ENCODE results near the gene FAM13C. TPM values are rescaled to one million over a fixed set of nuclear protein-coding genes. Genes with fewer than 3 reads are reported as not detected.

Gene FAM13C
- total RNA-seq, 3 donors from 2014 or later: 6.9 to 17.8 (median 13.9) TPM

DNA sequence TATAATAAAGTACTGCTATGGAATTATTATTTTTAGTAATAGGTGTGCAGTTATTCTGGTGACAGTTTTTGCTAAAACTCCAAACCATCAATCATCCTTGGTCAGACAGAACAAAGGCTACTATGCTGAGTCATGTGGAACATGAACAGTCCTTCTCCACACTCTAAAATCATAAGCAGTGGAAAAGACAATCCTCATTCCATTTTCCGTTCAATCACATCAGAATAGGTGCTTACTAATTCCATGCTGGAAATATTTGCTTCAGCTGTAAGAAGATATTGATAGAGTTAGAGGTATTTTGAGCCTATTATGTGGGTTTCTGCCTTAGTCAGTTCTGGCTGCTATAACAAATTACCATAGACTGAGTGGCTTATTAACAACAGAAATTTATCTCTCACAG is 82.9 kb downstream of the FAM13C start:
- Histone ChIP-seq H3K36me3 (no peaks in the 10 kb centered on the region), H3K4me1 (no peaks in the 10 kb centered on the region), H3K27ac (no peak overlapping the region), H3K4me3 (no peak overlapping the region), H3K27me3 (no peaks in the 10 kb centered on the region), H3K9me3 (no peaks in the 10 kb centered on the region)
- intact Hi-C loops (cut with DNase I; ENCODE audit: low total_unique reads): no loop called here
- DNase-seq (ENCODE audit: low spot score in 2 of 2): no peak
- TF ChIP-seq CTCF (IDR thresholded peaks at IDR 0.05) (no peak), POLR2A (IDR thresholded peaks at IDR 0.05) (no peak), POLR2AphosphoS5 (IDR thresholded peaks at IDR 0.05) (no peak)

- no peaks in the 10 kb centered on the region for H3K27me3 ChIP-seq
- H3K4me1 ChIP-seq: no peaks in the 10 kb centered on the region
- DNase-seq (ENCODE audit: low spot score in 2 of 2): no peak
- H3K4me3 ChIP-seq: no peak overlapping the region
- intact Hi-C loops (cut with DNase I; ENCODE audit: low total_unique reads): no loop called here
- TF ChIP-seq POLR2A (IDR thresholded peaks at IDR 0.05): no peak
- TF ChIP-seq POLR2AphosphoS5 (IDR thresholded peaks at IDR 0.05): no peak
- TF ChIP-seq CTCF (IDR thresholded peaks at IDR 0.05): no peak
- H3K36me3 ChIP-seq: no peaks in the 10 kb centered on the region
- no peak overlapping the region for H3K27ac ChIP-seq
- no peaks in the 10 kb centered on the region for H3K9me3 ChIP-seq
Measured at GRCh38 chr10:59276919-59277318, 85.4 kb downstream of the FAM13C start.

- H3K4me3 ChIP-seq: no peak overlapping the region
- no peak overlapping the region for H3K27ac ChIP-seq
- no peak for DNase-seq (ENCODE audit: low spot score in 2 of 2)
- H3K36me3 ChIP-seq: no peaks in the 10 kb centered on the region
- H3K27me3 ChIP-seq: no peaks in the 10 kb centered on the region
- no peak for TF ChIP-seq POLR2AphosphoS5 (IDR thresholded peaks at IDR 0.05)
- TF ChIP-seq POLR2A (IDR thresholded peaks at IDR 0.05): no peak
- intact Hi-C loops (cut with DNase I; ENCODE audit: low total_unique reads): no loop called here
- H3K4me1 ChIP-seq: no peaks in the 10 kb centered on the region
- H3K9me3 ChIP-seq: no peaks in the 10 kb centered on the region
Measured at GRCh38 chr10:59276133-59276532, 86.2 kb downstream of the FAM13C start.

- H3K36me3 ChIP-seq: no peaks in the 10 kb centered on the region
- no peaks in the 10 kb centered on the region for H3K27me3 ChIP-seq
- intact Hi-C loops (cut with DNase I; ENCODE audit: low total_unique reads): no loop called here
- TF ChIP-seq CTCF (IDR thresholded peaks at IDR 0.05): no peak
- no peak for TF ChIP-seq POLR2A (IDR thresholded peaks at IDR 0.05)
- TF ChIP-seq POLR2AphosphoS5 (IDR thresholded peaks at IDR 0.05): no peak
- no peak overlapping the region for H3K4me3 ChIP-seq
- H3K4me1 ChIP-seq: no peaks in the 10 kb centered on the region
- DNase-seq (ENCODE audit: low spot score in 2 of 2): no peak
- H3K27ac ChIP-seq: no peak overlapping the region
- H3K9me3 ChIP-seq: no peaks in the 10 kb centered on the region
Measured at GRCh38 chr10:59273445-59273844, 88.9 kb downstream of the FAM13C start.

- TF ChIP-seq POLR2AphosphoS5 (IDR thresholded peaks at IDR 0.05) (no peak), POLR2A (IDR thresholded peaks at IDR 0.05) (no peak), CTCF (IDR thresholded peaks at IDR 0.05) (no peak)
- no peaks in the 10 kb centered on the region for H3K9me3 ChIP-seq
- no peaks in the 10 kb centered on the region for H3K36me3 ChIP-seq
- no peaks in the 10 kb centered on the region for H3K4me1 ChIP-seq
- H3K27me3 ChIP-seq: no peaks in the 10 kb centered on the region
- no peak overlapping the region for H3K4me3 ChIP-seq
- no peak for DNase-seq (ENCODE audit: low spot score in 2 of 2)
- no peak overlapping the region for H3K27ac ChIP-seq
- intact Hi-C loops (cut with DNase I; ENCODE audit: low total_unique reads): no loop called here
Measured at GRCh38 chr10:59272061-59272460, 90.3 kb downstream of the FAM13C start.

DNA sequence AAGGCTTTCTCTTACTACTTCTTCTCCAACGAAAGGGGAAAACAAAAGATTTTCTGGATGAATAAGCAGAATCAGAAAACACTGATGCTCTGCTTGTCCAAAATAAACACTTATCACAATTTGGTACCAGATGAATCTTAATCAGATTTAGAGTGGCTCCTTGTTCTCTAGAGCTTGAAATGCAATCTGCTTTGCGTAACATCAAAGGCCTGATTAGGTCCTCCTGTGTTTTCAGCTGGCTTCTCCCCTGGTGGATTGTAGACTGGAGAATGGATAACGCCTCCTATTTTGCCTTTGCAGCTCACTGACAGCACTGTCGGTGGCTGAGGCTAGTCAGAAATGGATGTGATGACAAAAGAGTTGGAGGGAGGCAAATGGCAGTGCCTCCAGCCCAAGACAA is 91.2 kb downstream of the FAM13C start:
- intact Hi-C loops (cut with DNase I; ENCODE audit: low total_unique reads): no loop called here
- no peak for DNase-seq (ENCODE audit: low spot score in 2 of 2)
- no peaks in the 10 kb centered on the region for H3K4me1 ChIP-seq
- no peaks in the 10 kb centered on the region for H3K27me3 ChIP-seq
- no peak overlapping the region for H3K27ac ChIP-seq
- H3K36me3 ChIP-seq: no peaks in the 10 kb centered on the region
- H3K4me3 ChIP-seq: no peak overlapping the region
- no peaks in the 10 kb centered on the region for H3K9me3 ChIP-seq
- TF ChIP-seq CTCF (IDR thresholded peaks at IDR 0.05) (no peak), POLR2AphosphoS5 (IDR thresholded peaks at IDR 0.05) (no peak), POLR2A (IDR thresholded peaks at IDR 0.05) (no peak)
